ENCODE data around the gene BLVRA. TPM values are rescaled to one million over a fixed set of nuclear protein-coding genes. Genes with fewer than 3 reads are reported as not detected.

Gene BLVRA
- 17.2 and 27.6 TPM in 2 replicates for total RNA-seq

GRCh38 chr7:43758029-43758821 lies at the start of gene BLVRA:
TSS of gene BLVRA (plus strand) at chr7:43758680. CDS start at chr7:43771159, 12,479 bp downstream.

GRCh38 chr7:43729214-43729923 lies 29.1 kb upstream of the BLVRA start, which contains the start of gene COA1:
TSS of gene COA1 (minus strand) at chr7:43729523. CDS start at chr7:43648614, 80,909 bp downstream.

Other genes with a start within 250 kb of the BLVRA start
- gene STK17A, start 175.6 kb upstream of the BLVRA start, total RNA-seq = 56.8 and 76.9 TPM in 2 replicates
- gene COA1, start 29.2 kb upstream of the BLVRA start, total RNA-seq = 37.8 and 43.2 TPM in 2 replicates
- 80.2 and 90.2 TPM in 2 replicates for gene MRPS24, start 110.8 kb downstream of the BLVRA start, total RNA-seq
- gene URGCP, start 147.9 kb downstream of the BLVRA start, total RNA-seq = 37.2 and 42.8 TPM in 2 replicates
- 18.8 and 22.6 TPM in 2 replicates for gene UBE2D4, start 167.8 kb downstream of the BLVRA start, total RNA-seq
- gene SPDYE1, start 239.2 kb downstream of the BLVRA start, total RNA-seq = under 0.01 TPM in 1 of 2 replicates, not detected in the other

Measured in hair follicle dermal papilla cell (primary cell).